Type B pancreatic cell (in vitro differentiated cells): Measurements from ENCODE around the gene SH3D19. TPM values are rescaled to one million over a fixed set of nuclear protein-coding genes. Genes with fewer than 3 reads are reported as not detected.

Experiments used
- DNase-seq: peaks from one replicate; pipeline ENCODE4 v3.0.0; 2021; ENCODE audit warnings: mixed read lengths; ENCODE audit not compliant: unreplicated experiment; ENCODE audit errors: extremely low spot score
- H3K27ac Mint-ChIP-seq: 2 replicates; pipeline ENCODE4 v1.8.0; 2021; ENCODE audit warnings: mild to moderate bottlenecking, mixed read lengths
- H3K27me3 Mint-ChIP-seq: 2 replicates; pipeline ENCODE4 v1.8.0; 2021; ENCODE audit warnings: mixed read lengths
- H3K36me3 Mint-ChIP-seq: 2 replicates; pipeline ENCODE4 v1.8.0; 2021; ENCODE audit warnings: mixed read lengths
- H3K4me1 Mint-ChIP-seq: one replicate; pipeline ENCODE4 v1.8.0; 2021; ENCODE audit warnings: mixed read lengths; ENCODE audit not compliant: unreplicated experiment
- H3K4me3 Mint-ChIP-seq: 2 replicates; pipeline ENCODE4 v1.8.0; 2021; ENCODE audit warnings: mild to moderate bottlenecking, mixed read lengths
- H3K9me3 Mint-ChIP-seq: 2 replicates; pipeline ENCODE4 v1.8.0; 2021; ENCODE audit warnings: mixed read lengths
- CTCF ChIP-seq: fragments of 200-600 bp; sonication (generic); conservative IDR thresholded peaks from 2 replicates; pipeline ENCODE4 v1.5.0; 2021; ENCODE audit warnings: antibody characterized with exemption, mild to moderate bottlenecking
- total RNA-seq: library from RNA; stranded (reverse); gene quantifications from 2 replicates; pipeline ENCODE4 v1.2.1, GENCODE V29; 2021; ENCODE audit warnings: low replicate concordance

Gene SH3D19
- total RNA-seq, 1 donor from 2014 or later = 24.3 TPM

GRCh38 chr4:151204925-151205524 is 120.4 kb downstream of the SH3D19 start:
- H3K4me1 Mint-ChIP-seq = peaks cover 12% of the 10 kb centered on the region
- no peak for TF ChIP-seq CTCF
- no peaks in the 10 kb centered on the region for H3K36me3 Mint-ChIP-seq
- no peak for DNase-seq
- H3K27me3 Mint-ChIP-seq = no peaks in the 10 kb centered on the region
- no peak overlapping the region for H3K4me3 Mint-ChIP-seq
- H3K27ac Mint-ChIP-seq = no peak overlapping the region
- no peaks in the 10 kb centered on the region for H3K9me3 Mint-ChIP-seq

DNA sequence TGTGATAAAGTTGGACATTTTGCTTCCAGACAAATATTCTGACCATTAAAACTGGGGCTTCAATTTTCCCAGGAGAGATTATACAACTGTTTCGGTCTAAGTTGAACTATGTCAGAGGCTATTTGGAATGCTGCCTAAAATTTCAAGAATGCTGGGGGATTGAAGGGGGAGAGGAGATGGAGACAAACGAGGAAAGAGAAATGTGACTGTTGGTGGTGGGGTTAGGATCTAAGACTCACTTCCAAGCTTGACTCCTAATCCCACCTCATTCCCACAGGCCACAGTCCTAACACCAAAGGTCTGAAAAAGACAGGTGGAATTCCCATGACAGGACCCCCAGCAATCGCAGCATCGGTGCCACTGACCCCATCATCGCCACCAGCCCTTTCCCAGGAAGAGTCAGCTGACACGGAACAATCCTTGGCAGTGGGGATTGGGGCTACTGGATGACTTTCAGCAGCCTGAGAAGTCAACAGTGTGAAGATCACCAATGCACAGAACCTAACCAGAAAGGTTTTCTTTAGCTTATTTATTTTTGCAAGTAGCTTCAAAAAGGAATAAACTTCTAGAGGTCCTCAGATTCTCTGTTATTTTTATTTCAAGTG is 122.5 kb downstream of the SH3D19 start:
- TF ChIP-seq CTCF = no peak
- Mint-ChIP-seq H3K27ac (no peak overlapping the region), H3K4me3 (no peak overlapping the region), H3K9me3 (no peaks in the 10 kb centered on the region), H3K36me3 (no peaks in the 10 kb centered on the region), H3K4me1 (peaks cover 12% of the 10 kb centered on the region), H3K27me3 (no peaks in the 10 kb centered on the region)
- no peak for DNase-seq

- Mint-ChIP-seq H3K9me3 (no peaks in the 10 kb centered on the region), H3K27me3 (no peaks in the 10 kb centered on the region), H3K4me3 (no peak overlapping the region), H3K36me3 (no peaks in the 10 kb centered on the region), H3K4me1 (peaks cover 12% of the 10 kb centered on the region), H3K27ac (no peak overlapping the region)
- no peak for TF ChIP-seq CTCF
- no peak for DNase-seq
Measured at GRCh38 chr4:151202381-151202780, 123.0 kb downstream of the SH3D19 start.

GRCh38 chr4:151199319-151200190 is 125.8 kb downstream of the SH3D19 start:
- Mint-ChIP-seq H3K27me3 (no peaks in the 10 kb centered on the region), H3K4me3 (no peak overlapping the region), H3K4me1 (peaks cover 5% of the 10 kb centered on the region), H3K27ac (no peak overlapping the region), H3K9me3 (peaks cover 7% of the 10 kb centered on the region), H3K36me3 (peaks cover 5% of the 10 kb centered on the region)
- TF ChIP-seq CTCF = no peak
- no peak for DNase-seq

DNA sequence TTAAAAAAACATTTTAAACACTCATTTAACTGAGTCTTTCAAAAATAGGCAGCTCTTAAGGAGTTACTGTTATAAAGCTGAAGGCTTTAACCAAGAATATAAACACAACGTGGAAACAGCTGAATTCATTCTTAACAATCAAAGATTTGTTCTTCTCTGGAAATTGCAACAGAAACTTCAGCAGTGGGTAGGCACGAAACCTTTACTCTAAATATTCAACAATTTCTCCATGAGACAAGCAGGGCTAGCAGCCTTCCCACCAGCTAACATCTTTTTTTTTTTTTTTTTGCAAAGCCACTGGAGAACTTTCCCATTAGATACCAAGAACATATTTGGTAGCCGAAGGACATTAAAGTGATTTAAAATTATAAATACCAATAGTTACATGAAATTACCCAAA is 126.7 kb downstream of the SH3D19 start:
- H3K27me3 Mint-ChIP-seq = no peaks in the 10 kb centered on the region
- TF ChIP-seq CTCF = no peak
- no peak overlapping the region for H3K27ac Mint-ChIP-seq
- peaks cover 5% of the 10 kb centered on the region for H3K36me3 Mint-ChIP-seq
- peaks cover 5% of the 10 kb centered on the region for H3K4me1 Mint-ChIP-seq
- H3K9me3 Mint-ChIP-seq = peaks cover 7% of the 10 kb centered on the region
- no peak overlapping the region for H3K4me3 Mint-ChIP-seq
- no peak for DNase-seq
